ENCODE data around the gene SPOCK1.

DNA sequence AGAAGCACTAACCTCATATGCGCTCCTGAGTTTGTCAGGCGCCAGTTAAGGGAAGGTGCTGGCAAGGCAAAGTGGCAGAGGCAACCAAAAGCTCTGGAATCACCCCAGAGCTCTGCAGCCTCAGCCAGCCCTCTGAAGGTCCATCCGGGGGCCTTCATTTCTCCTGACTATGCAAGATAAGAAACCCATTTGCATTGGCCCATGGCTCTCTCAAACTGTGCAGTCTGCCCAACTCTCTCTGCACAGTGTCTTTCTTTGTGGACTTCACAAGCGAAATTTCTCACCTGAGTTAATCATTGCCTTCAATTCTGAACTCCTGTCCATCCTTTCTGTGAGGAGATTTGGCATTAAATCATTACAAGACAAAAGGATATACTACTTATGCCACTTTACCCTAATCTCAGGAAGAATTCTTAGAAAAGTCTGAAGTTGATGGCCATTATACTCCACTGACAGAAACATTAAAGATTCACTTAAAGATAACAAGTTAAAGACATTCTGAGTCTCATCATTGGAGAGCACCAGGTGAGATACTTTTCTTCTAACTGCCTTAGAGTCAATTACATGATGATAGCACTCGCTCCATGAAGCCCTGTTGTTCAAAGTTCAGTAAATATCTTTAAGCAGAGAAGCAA lies 235.6 kb downstream of the SPOCK1 start:
- TF ChIP-seq, protein P1, sequence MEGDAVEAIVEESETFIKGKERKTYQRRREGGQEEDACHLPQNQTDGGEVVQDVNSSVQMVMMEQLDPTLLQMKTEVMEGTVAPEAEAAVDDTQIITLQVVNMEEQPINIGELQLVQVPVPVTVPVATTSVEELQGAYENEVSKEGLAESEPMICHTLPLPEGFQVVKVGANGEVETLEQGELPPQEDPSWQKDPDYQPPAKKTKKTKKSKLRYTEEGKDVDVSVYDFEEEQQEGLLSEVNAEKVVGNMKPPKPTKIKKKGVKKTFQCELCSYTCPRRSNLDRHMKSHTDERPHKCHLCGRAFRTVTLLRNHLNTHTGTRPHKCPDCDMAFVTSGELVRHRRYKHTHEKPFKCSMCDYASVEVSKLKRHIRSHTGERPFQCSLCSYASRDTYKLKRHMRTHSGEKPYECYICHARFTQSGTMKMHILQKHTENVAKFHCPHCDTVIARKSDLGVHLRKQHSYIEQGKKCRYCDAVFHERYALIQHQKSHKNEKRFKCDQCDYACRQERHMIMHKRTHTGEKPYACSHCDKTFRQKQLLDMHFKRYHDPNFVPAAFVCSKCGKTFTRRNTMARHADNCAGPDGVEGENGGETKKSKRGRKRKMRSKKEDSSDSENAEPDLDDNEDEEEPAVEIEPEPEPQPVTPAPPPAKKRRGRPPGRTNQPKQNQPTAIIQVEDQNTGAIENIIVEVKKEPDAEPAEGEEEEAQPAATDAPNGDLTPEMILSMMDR (IDR thresholded peaks at IDR 0.05; ENCODE audit: low read depth, low read length, missing input control), result no peak
- TF ChIP-seq RAD21 (IDR thresholded peaks at IDR 0.05) (no peak), YY1 (IDR thresholded peaks at IDR 0.05) (no peak), HNF4A (conservative IDR thresholded peaks at IDR 0.05) (no peak), TAF1 (conservative IDR thresholded peaks at IDR 0.05) (no peak), SP1 (IDR thresholded peaks at IDR 0.05) (no peak), RXRA (IDR thresholded peaks at IDR 0.05) (no peak)
- TF ChIP-seq, protein P2, sequence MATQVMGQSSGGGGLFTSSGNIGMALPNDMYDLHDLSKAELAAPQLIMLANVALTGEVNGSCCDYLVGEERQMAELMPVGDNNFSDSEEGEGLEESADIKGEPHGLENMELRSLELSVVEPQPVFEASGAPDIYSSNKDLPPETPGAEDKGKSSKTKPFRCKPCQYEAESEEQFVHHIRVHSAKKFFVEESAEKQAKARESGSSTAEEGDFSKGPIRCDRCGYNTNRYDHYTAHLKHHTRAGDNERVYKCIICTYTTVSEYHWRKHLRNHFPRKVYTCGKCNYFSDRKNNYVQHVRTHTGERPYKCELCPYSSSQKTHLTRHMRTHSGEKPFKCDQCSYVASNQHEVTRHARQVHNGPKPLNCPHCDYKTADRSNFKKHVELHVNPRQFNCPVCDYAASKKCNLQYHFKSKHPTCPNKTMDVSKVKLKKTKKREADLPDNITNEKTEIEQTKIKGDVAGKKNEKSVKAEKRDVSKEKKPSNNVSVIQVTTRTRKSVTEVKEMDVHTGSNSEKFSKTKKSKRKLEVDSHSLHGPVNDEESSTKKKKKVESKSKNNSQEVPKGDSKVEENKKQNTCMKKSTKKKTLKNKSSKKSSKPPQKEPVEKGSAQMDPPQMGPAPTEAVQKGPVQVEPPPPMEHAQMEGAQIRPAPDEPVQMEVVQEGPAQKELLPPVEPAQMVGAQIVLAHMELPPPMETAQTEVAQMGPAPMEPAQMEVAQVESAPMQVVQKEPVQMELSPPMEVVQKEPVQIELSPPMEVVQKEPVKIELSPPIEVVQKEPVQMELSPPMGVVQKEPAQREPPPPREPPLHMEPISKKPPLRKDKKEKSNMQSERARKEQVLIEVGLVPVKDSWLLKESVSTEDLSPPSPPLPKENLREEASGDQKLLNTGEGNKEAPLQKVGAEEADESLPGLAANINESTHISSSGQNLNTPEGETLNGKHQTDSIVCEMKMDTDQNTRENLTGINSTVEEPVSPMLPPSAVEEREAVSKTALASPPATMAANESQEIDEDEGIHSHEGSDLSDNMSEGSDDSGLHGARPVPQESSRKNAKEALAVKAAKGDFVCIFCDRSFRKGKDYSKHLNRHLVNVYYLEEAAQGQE (IDR thresholded peaks at IDR 0.05), result no peak
- TF ChIP-seq, protein P3, sequence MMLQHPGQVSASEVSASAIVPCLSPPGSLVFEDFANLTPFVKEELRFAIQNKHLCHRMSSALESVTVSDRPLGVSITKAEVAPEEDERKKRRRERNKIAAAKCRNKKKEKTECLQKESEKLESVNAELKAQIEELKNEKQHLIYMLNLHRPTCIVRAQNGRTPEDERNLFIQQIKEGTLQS (IDR thresholded peaks at IDR 0.05), result no peak
- TF ChIP-seq, protein P4, sequence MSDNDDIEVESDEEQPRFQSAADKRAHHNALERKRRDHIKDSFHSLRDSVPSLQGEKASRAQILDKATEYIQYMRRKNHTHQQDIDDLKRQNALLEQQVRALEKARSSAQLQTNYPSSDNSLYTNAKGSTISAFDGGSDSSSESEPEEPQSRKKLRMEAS (IDR thresholded peaks at IDR 0.05), result no peak
